Erythroblast (primary cell): ENCODE data around the gene KLHL1.

ENCODE experiments used
- GATA1 ChIP-seq: IDR thresholded peaks from 2 replicates; pipeline ENCODE4 v1.6.1; 2011; ENCODE audit warnings: low read depth, mild to moderate bottlenecking, control low read depth, low read length, moderate library complexity
- POLR2A ChIP-seq: IDR thresholded peaks from 2 replicates; pipeline ENCODE4 v1.6.1; 2011; ENCODE audit warnings: mild to moderate bottlenecking, low read length

DNA sequence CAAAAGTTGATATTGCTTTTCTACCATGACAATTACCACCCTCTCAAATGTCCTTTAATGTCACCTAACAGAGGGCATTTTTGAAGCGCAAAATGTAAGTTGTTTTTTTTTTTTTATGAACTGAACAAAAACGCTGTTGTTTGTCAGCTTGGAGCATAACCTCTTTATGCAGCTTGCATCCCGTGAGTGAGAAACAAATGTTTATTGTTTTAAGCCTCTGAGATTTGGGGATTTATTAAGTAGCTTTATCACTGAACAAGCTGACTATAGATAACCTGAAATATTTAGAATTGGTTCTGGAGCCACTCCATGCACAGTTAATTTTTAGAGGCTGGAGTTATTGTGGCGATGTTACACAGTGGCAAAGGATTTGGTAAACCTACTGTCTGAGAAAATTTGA, 80.7 kb downstream of the KLHL1 start:
- TF ChIP-seq POLR2A, result no peak
- no peak for TF ChIP-seq GATA1
